Measurements from ENCODE around the gene TUBB2B. TPM values are rescaled to one million over a fixed set of nuclear protein-coding genes. Genes with fewer than 3 reads are reported as not detected.
"Not testable (repeated sequence)": the region's sequence is repeated elsewhere in the genome, so short reads cannot be mapped to it uniquely, and the experiment has no call there.

TUBB2B gene
- total and polyA plus RNA-seq, 4 donors = 0.22 to 4.6 (median 3.2) TPM

- H3K9me3 ChIP-seq (ENCODE audit: control insufficient read depth in 4 of 4, low read length in 3 of 4); H3K27me3 ChIP-seq (ENCODE audit: control insufficient read depth in 4 of 4, insufficient read depth in 4 of 4, low read length in 3 of 4); H3K4me3 ChIP-seq (ENCODE audit: low read depth in 1 of 3, low read length in 3 of 3); H3K9ac ChIP-seq (ENCODE audit: low read depth in 1 of 2, low read length in 2 of 2); H3K36me3 ChIP-seq (ENCODE audit: control insufficient read depth in 4 of 4, insufficient read depth in 3 of 4, low read depth in 1 of 4, low read length in 3 of 4); DNase-seq (ENCODE audit: low spot score); H3K27ac ChIP-seq (ENCODE audit: low read depth in 1 of 2, low read length in 2 of 2); H3K4me1 ChIP-seq (ENCODE audit: control insufficient read depth in 4 of 4, insufficient read depth in 4 of 4, low read length in 3 of 4): not testable (repeated sequence)
- 95% methylated on average over 4 of the region's 4 CpGs for WGBS
Measured at GRCh38 chr6:3241745-3242144, 14.3 kb upstream of the TUBB2B start.

- Histone ChIP-seq H3K4me3 (ENCODE audit: low read depth in 1 of 3, low read length in 3 of 3) (no peak overlapping the region), H3K27me3 (ENCODE audit: control insufficient read depth in 4 of 4, insufficient read depth in 4 of 4, low read length in 3 of 4) (no peaks in the 10 kb centered on the region), H3K27ac (ENCODE audit: low read depth in 1 of 2, low read length in 2 of 2) (no peak overlapping the region), H3K36me3 (ENCODE audit: control insufficient read depth in 4 of 4, insufficient read depth in 3 of 4, low read depth in 1 of 4, low read length in 3 of 4) (no peaks in the 10 kb centered on the region), H3K9ac (ENCODE audit: low read depth in 1 of 2, low read length in 2 of 2) (no peak overlapping the region), H3K9me3 (ENCODE audit: control insufficient read depth in 4 of 4, low read length in 3 of 4) (peaks cover 0 to 6% (median 0%) of the 10 kb centered on the region in 4 donors), H3K4me1 (ENCODE audit: control insufficient read depth in 4 of 4, insufficient read depth in 4 of 4, low read length in 3 of 4) (peaks cover 0 to 5% (median 3%) of the 10 kb centered on the region in 4 donors)
- no peak for TF ChIP-seq CTCF (IDR thresholded peaks at IDR 0.05; ENCODE audit: low read depth, low read length, missing input control)
- no peak for TF ChIP-seq MAX (IDR thresholded peaks at IDR 0.05)
- no peak for TF ChIP-seq REST (IDR thresholded peaks at IDR 0.05)
- no peak for TF ChIP-seq JUND (IDR thresholded peaks at IDR 0.05)
- TF ChIP-seq NR2F2 (IDR thresholded peaks at IDR 0.05) = no peak
- TF ChIP-seq GABPA (IDR thresholded peaks at IDR 0.05 in 1 of 2, conservative IDR thresholded peaks at IDR 0.05 in 1 of 2) = no peak
- WGBS = 89% methylated on average over 7 of the region's 7 CpGs
- DNase-seq (ENCODE audit: low spot score) = no peak
Measured at GRCh38 chr6:3240595-3240994, 13.1 kb upstream of the TUBB2B start.

GRCh38 chr6:3239110-3239830, 11.8 kb upstream of the TUBB2B start:
- Histone ChIP-seq H3K4me3 (ENCODE audit: low read depth in 1 of 3, low read length in 3 of 3) (no peak overlapping the region), H3K27me3 (ENCODE audit: control insufficient read depth in 4 of 4, insufficient read depth in 4 of 4, low read length in 3 of 4) (no peaks in the 10 kb centered on the region), H3K27ac (ENCODE audit: low read depth in 1 of 2, low read length in 2 of 2) (no peak overlapping the region), H3K4me1 (ENCODE audit: control insufficient read depth in 4 of 4, insufficient read depth in 4 of 4, low read length in 3 of 4) (no peaks in the 10 kb centered on the region), H3K9me3 (ENCODE audit: control insufficient read depth in 4 of 4, low read length in 3 of 4) (peaks cover 0 to 6% (median 0%) of the 10 kb centered on the region in 4 donors), H3K36me3 (ENCODE audit: control insufficient read depth in 4 of 4, insufficient read depth in 3 of 4, low read depth in 1 of 4, low read length in 3 of 4) (no peaks in the 10 kb centered on the region), H3K9ac (ENCODE audit: low read depth in 1 of 2, low read length in 2 of 2) (no peak overlapping the region)
- TF ChIP-seq ZBTB33 (IDR thresholded peaks at IDR 0.05) (no peak), RAD21 (IDR thresholded peaks at IDR 0.05) (peak in 1 of 2 donors; percentile 50)
- 79% methylated on average over 13 of the region's 13 CpGs for WGBS
- DNase-seq (ENCODE audit: low spot score) = no peak
